H1 (cell line): ENCODE data around the gene WFDC5. TPM values are rescaled to one million over a fixed set of nuclear protein-coding genes. Genes with fewer than 3 reads are reported as not detected.

Source experiments
- CTCF ChIA-PET: fragments of 300-600 bp; sonication (Branson Sonifier 250); formaldehyde crosslinking; loops from one replicate; lab custom pipeline; 2021; ENCODE audit not compliant: partially characterized antibody; lab: Charles Lee
- POLR2A ChIA-PET: fragments of 300-600 bp; sonication (Branson Sonifier 250); formaldehyde crosslinking; loops from one replicate; lab custom pipeline; 2021; ENCODE audit warnings: inconsistent platforms; ENCODE audit not compliant: partially characterized antibody; lab: Charles Lee
- DNase-seq, 2 experiments: peaks; one replicate each; pipeline versions ENCODE4 v3.0.0 to v3.0.0-alpha.2; 2010 to 2022; ENCODE audit warnings: low spot score in 2 of 2, low read depth in 1 of 2, mixed read lengths in 1 of 2
- FAIRE-seq: peaks from 2 replicates; lab custom pipeline; 2011; peaks lifted over from hg19 to GRCh38; lab: Jason Lieb, UNC
- H2AFZ ChIP-seq: 2 replicates; pipeline ENCODE4 v1.8.1; 2012; ENCODE audit warnings: low read length, inconsistent platforms
- H2AK5ac ChIP-seq: 2 replicates; pipeline ENCODE4 v1.6.1; 2013; ENCODE audit warnings: low read depth, low read length
- H2BK120ac ChIP-seq: replicated peaks from 2 replicates; pipeline ENCODE3; 2013; ENCODE audit warnings: low read depth, low read length, inconsistent platforms
- H2BK12ac ChIP-seq: 2 replicates; pipeline ENCODE4 v1.6.1; 2013; ENCODE audit warnings: low read depth, low read length
- H2BK15ac ChIP-seq: 2 replicates; pipeline ENCODE4 v1.6.1; 2013; ENCODE audit warnings: low read length
- H2BK20ac ChIP-seq: 2 replicates; pipeline ENCODE4 v1.6.1; 2013; ENCODE audit warnings: low read length
- H2BK5ac ChIP-seq: 2 replicates; pipeline ENCODE4 v1.6.1; 2013; ENCODE audit warnings: low read depth, low read length
- H3K14ac ChIP-seq: 2 replicates; pipeline ENCODE4 v1.6.1; 2013; ENCODE audit warnings: inconsistent platforms; ENCODE audit not compliant: insufficient read length
- H3K18ac ChIP-seq: 2 replicates; pipeline ENCODE4 v1.6.1; 2013; ENCODE audit warnings: low read length; ENCODE audit errors: extremely low read depth
- H3K23ac ChIP-seq: 2 replicates; pipeline ENCODE4 v1.6.1; 2013; ENCODE audit warnings: inconsistent platforms; ENCODE audit not compliant: insufficient read length
- H3K23me2 ChIP-seq: 2 replicates; pipeline ENCODE4 v1.6.1; 2013; ENCODE audit warnings: low read depth, low read length
- H3K27ac ChIP-seq: 2 replicates; pipeline ENCODE4 v1.6.1; 2011; ENCODE audit warnings: low read depth, low read length, inconsistent platforms
- H3K27me3 ChIP-seq, 4 experiments: replicated peaks in 1 of 4; 1 replicate in 1 of 4; 2 replicates in 3 of 4; pipeline versions ENCODE4 v1.6.1 to v1.8.1; 2011 to 2013; ENCODE audit warnings: low read length in 3 of 4, mild to moderate bottlenecking in 3 of 4, inconsistent platforms in 2 of 4, mixed read lengths in 2 of 4, moderate library complexity in 1 of 4; ENCODE audit not compliant: control insufficient read depth in 3 of 4, insufficient read depth in 3 of 4; ENCODE audit errors: extremely low read depth in 1 of 4
- H3K36me3 ChIP-seq, 4 experiments: 2 replicates each; pipeline versions ENCODE4 v1.6.1 to v1.8.1; 2011 to 2013; ENCODE audit warnings: mild to moderate bottlenecking in 4 of 4, low read length in 3 of 4, moderate library complexity in 2 of 4, control low read depth in 1 of 4, inconsistent platforms in 1 of 4; ENCODE audit not compliant: insufficient read depth in 4 of 4, control insufficient read depth in 2 of 4
- H3K4ac ChIP-seq: replicated peaks from 2 replicates; pipeline ENCODE3; 2013; ENCODE audit warnings: low read length, low read depth, mixed read lengths, inconsistent platforms; ENCODE audit not compliant: insufficient read length
- H3K4me1 ChIP-seq, 4 experiments: replicated peaks in 1 of 4; 1 replicate in 1 of 4; 2 replicates in 3 of 4; pipeline versions ENCODE4 v1.6.1 to v1.8.1; 2011 to 2013; ENCODE audit warnings: low read length in 3 of 4, inconsistent platforms in 2 of 4, mixed read lengths in 1 of 4; ENCODE audit not compliant: insufficient read depth in 4 of 4, control insufficient read depth in 3 of 4
- H3K4me2 ChIP-seq, 2 experiments: 2 replicates each; pipeline versions ENCODE4 v1.6.1 to v1.8.1; 2011 to 2013; ENCODE audit warnings: low read depth in 2 of 2, low read length in 2 of 2, control low read depth in 1 of 2, inconsistent platforms in 1 of 2, mild to moderate bottlenecking in 1 of 2; ENCODE audit not compliant: insufficient read depth in 1 of 2
- H3K4me3 ChIP-seq, 4 experiments: fragments of 200-600, 300-600 bp in 1 of 4; sonication (generic), shearing (Covaris generic), sonication (Bioruptor Twin) in 1 of 4; 2 replicates each; pipeline versions ENCODE4 v1.5.1 to v1.8.1; 2011 to 2016; ENCODE audit warnings: low read length in 4 of 4, low read depth in 3 of 4, control low read depth in 2 of 4, inconsistent platforms in 2 of 4, mild to moderate bottlenecking in 2 of 4, mixed read lengths in 1 of 4, moderate library complexity in 1 of 4; ENCODE audit not compliant: insufficient read depth in 2 of 4; ENCODE audit errors: extremely low read depth in 1 of 4
- H3K56ac ChIP-seq: replicated peaks from 2 replicates; pipeline ENCODE3; 2013; ENCODE audit warnings: low read depth, mild to moderate bottlenecking, mixed read lengths, low read length, inconsistent platforms; ENCODE audit not compliant: insufficient read length
- H3K79me1 ChIP-seq: 2 replicates; pipeline ENCODE4 v1.6.1; 2013; ENCODE audit warnings: low read depth, low read length, control low read depth
- H3K79me2 ChIP-seq, 2 experiments: 2 replicates each; pipeline versions ENCODE4 v1.6.1 to v1.8.1; 2012 to 2013; ENCODE audit warnings: low read length in 2 of 2, mild to moderate bottlenecking in 2 of 2, inconsistent platforms in 1 of 2; ENCODE audit not compliant: insufficient read depth in 2 of 2, control insufficient read depth in 1 of 2
- H3K9ac ChIP-seq, 4 experiments: replicated peaks in 1 of 4; 1 replicate in 1 of 4; 2 replicates in 3 of 4; pipeline versions ENCODE4 v1.6.1 to v1.8.1; 2011 to 2013; ENCODE audit warnings: low read depth in 3 of 4, low read length in 3 of 4, control low read depth in 2 of 4, mild to moderate bottlenecking in 2 of 4, moderate library complexity in 2 of 4, inconsistent platforms in 1 of 4; ENCODE audit errors: extremely low read depth in 1 of 4
- H3K9me3 ChIP-seq, 2 experiments: 2 replicates each; pipeline versions ENCODE4 v1.6.1 to v1.8.1; 2012 to 2013; ENCODE audit warnings: mild to moderate bottlenecking in 2 of 2, moderate library complexity in 2 of 2, control low read depth in 1 of 2, inconsistent platforms in 1 of 2, low read depth in 1 of 2, low read length in 1 of 2, mixed read lengths in 1 of 2; ENCODE audit not compliant: insufficient read depth in 2 of 2
- H4K20me1 ChIP-seq, 2 experiments: replicated peaks in 1 of 2; 2 replicates each; pipeline versions ENCODE3 to v1.8.1; 2011 to 2013; ENCODE audit warnings: inconsistent platforms in 2 of 2, low read length in 2 of 2, mild to moderate bottlenecking in 1 of 2; ENCODE audit not compliant: insufficient read depth in 2 of 2, control insufficient read depth in 1 of 2
- H4K5ac ChIP-seq: 2 replicates; pipeline ENCODE4 v1.6.1; 2013; ENCODE audit warnings: low read length, low read depth, mixed read lengths, inconsistent platforms; ENCODE audit not compliant: insufficient read length
- H4K8ac ChIP-seq: 2 replicates; pipeline ENCODE4 v1.8.0; 2013; ENCODE audit warnings: mild to moderate bottlenecking, moderate library complexity, low read length, inconsistent platforms; ENCODE audit not compliant: insufficient read depth; ENCODE audit errors: extremely low read depth
- H4K91ac ChIP-seq: replicated peaks from 2 replicates; pipeline ENCODE3; 2013; ENCODE audit warnings: low read length, mixed read lengths, inconsistent platforms; ENCODE audit not compliant: insufficient read length
- CBX5 ChIP-seq: fragments of 300-800, 300-1000 bp; sonication (generic); IDR thresholded peaks from 2 replicates; pipeline ENCODE4 v1.7.1; 2016; ENCODE audit warnings: antibody characterized with exemption, low read length, low read depth
- E2F6 ChIP-seq: IDR thresholded peaks from 2 replicates; pipeline ENCODE4 v1.6.1; 2012; ENCODE audit warnings: inconsistent platforms
- JUN ChIP-seq: IDR thresholded peaks from 2 replicates; pipeline ENCODE4 v1.6.1; 2011; ENCODE audit warnings: low read depth, mild to moderate bottlenecking, improper control_type of control experiment, low read length
- NANOG ChIP-seq: IDR thresholded peaks from 2 replicates; pipeline ENCODE4 v1.6.1; 2011; ENCODE audit warnings: low read length, low read depth, mild to moderate bottlenecking, inconsistent platforms; ENCODE audit not compliant: insufficient read depth, poor library complexity, severe bottlenecking
- POLR2AphosphoS5 ChIP-seq: IDR thresholded peaks from 2 replicates; pipeline ENCODE4 v1.6.1; 2011; ENCODE audit warnings: low read depth, low read length
- RXRA ChIP-seq: IDR thresholded peaks from 2 replicates; pipeline ENCODE4 v1.6.1; 2011; ENCODE audit warnings: low read depth, mild to moderate bottlenecking, low read length, moderate library complexity; ENCODE audit not compliant: insufficient read depth
- SAP30 ChIP-seq: fragments of 300-600 bp; sonication (generic); IDR thresholded peaks from 2 replicates; pipeline ENCODE4 v1.7.1; 2012; ENCODE audit warnings: low read length, moderate library complexity, mild to moderate bottlenecking, inconsistent platforms; ENCODE audit not compliant: insufficient read depth, insufficient replicate concordance
- SP2 ChIP-seq: IDR thresholded peaks from 2 replicates; pipeline ENCODE4 v1.6.1; 2012; ENCODE audit warnings: mild to moderate bottlenecking, low read length, inconsistent platforms
- SRF ChIP-seq: IDR thresholded peaks from 2 replicates; pipeline ENCODE4 v1.6.1; 2011; ENCODE audit warnings: mild to moderate bottlenecking, low read depth, low read length, moderate library complexity
- TAF1 ChIP-seq: IDR thresholded peaks from 2 replicates; pipeline ENCODE4 v1.6.1; 2011; ENCODE audit warnings: mild to moderate bottlenecking, low read depth, low read length
- TAF7 ChIP-seq: optimal IDR thresholded peaks from 2 replicates; pipeline ENCODE3; 2011; ENCODE audit warnings: low read depth, mild to moderate bottlenecking, inconsistent platforms, low read length, moderate library complexity, borderline replicate concordance
- USF2 ChIP-seq: IDR thresholded peaks from 2 replicates; pipeline ENCODE4 v1.6.1; 2011; ENCODE audit warnings: low read length, improper control_type of control experiment
- YY1 ChIP-seq: IDR thresholded peaks from 2 replicates; pipeline ENCODE4 v1.6.1; 2011; ENCODE audit warnings: low read depth, mild to moderate bottlenecking, low read length
- WGBS, 2 experiments: shearing (Covaris generic) in 1 of 2; methylation state at CpG; one replicate each; pipeline versions ENCODE4 v1.1.6 to v1.1.7; 2013 to 2015; ENCODE audit warnings: low lambda C conversion rate in 2 of 2, mixed read lengths in 2 of 2, inconsistent platforms in 1 of 2, low coverage in 1 of 2, missing lambda C conversion rate in 1 of 2; ENCODE audit not compliant: insufficient replicate concordance in 2 of 2, insufficient coverage in 1 of 2, insufficient read length in 1 of 2; ENCODE audit errors: extremely low coverage in 1 of 2, missing lambda C conversion rate in 1 of 2; 5-methylcytosine and 5-hydroxymethylcytosine counted together
- polyA plus RNA-seq, 7 experiments: library from polyadenylated mRNA; depleted of rRNA in 3 of 7; stranded (reverse) in 5 of 7; unstranded in 2 of 7; fragments of >200 nt in 5 of 7; fragments of 200-250 nt in 2 of 7; gene quantifications; 1 replicate in 5 of 7; 2 replicates in 1 of 7; 4 replicates in 1 of 7; pipeline versions ENCODE4 v1.2.1 to v1.2.3, GENCODE V29; 2011 to 2013; ENCODE audit warnings: missing spikeins in 2 of 7, mixed read lengths in 2 of 7
- total RNA-seq: library from RNA; stranded (reverse); fragmentation: NEBNext Ultra II Directional; extraction: Animal tissue kit (Norgen Biotek cat#: 25700); gene quantifications from 2 replicates; pipeline ENCODE4 v1.2.1, GENCODE V29; 2021

Gene WFDC5
- total and polyA plus RNA-seq, 2 of the 8 experiments (the other 6 are each of a cell fraction or from before 2014, with no cell fraction given) = not detected

GRCh38 chr20:45073221-45073620 lies 41.8 kb downstream of the WFDC5 start:
- Histone ChIP-seq H3K56ac (no peak overlapping the region), H2BK12ac (no peak overlapping the region), H3K23me2 (no peaks in the 10 kb centered on the region), H3K9me3 (no peaks in the 10 kb centered on the region), H4K8ac (no peak overlapping the region), H2BK15ac (no peak overlapping the region), H3K9ac (no peak overlapping the region), H3K4me2 (no peak overlapping the region), H4K20me1 (no peaks in the 10 kb centered on the region), H3K4me1 (peaks cover 0 to 8% (median 2%) of the 10 kb centered on the region in 4 experiments; a peak in 1 of 7 replicates), H3K14ac (no peak overlapping the region), H2BK20ac (no peak overlapping the region), H2AFZ (no peak overlapping the region), H2AK5ac (no peak overlapping the region), H3K36me3 (peaks cover 0 to 6% (median 2%) of the 10 kb centered on the region in 4 experiments; a peak in 2 of 8 replicates), H3K4me3 (no peak overlapping the region), H3K27ac (no peak overlapping the region), H3K23ac (no peak overlapping the region), H4K5ac (no peak overlapping the region), H2BK5ac (no peak overlapping the region), H3K18ac (no peak overlapping the region), H3K27me3 (no peaks in the 10 kb centered on the region), H3K79me1 (no peaks in the 10 kb centered on the region), H3K79me2 (no peaks in the 10 kb centered on the region), H4K91ac (no peak overlapping the region), H3K4ac (no peak overlapping the region), H2BK120ac (no peak overlapping the region)
- FAIRE-seq (no peak), DNase-seq (no peak)
- WGBS, 2 experiments = 95% methylated on average over 3 of the region's 3 CpGs; no CpG with 5 or more reads in 1 of the 2 experiments
- ChIA-PET CTCF (interaction anchor here (1.3 to 3.5 kb wide), 4 partner anchors 22 to 37 kb away, joined by 3 to 22 read pairs (median 12); no protein-coding TSS in a partner anchor), POLR2A (no interaction called here)
- no peak for TF ChIP-seq RXRA
- no peak for TF ChIP-seq TAF7
- no peak for TF ChIP-seq POLR2AphosphoS5
- TF ChIP-seq YY1 = no peak
- TF ChIP-seq JUN = no peak
- no peak for TF ChIP-seq SP2
- no peak for TF ChIP-seq SRF
- TF ChIP-seq E2F6 = no peak
- no peak for TF ChIP-seq NANOG
- no peak for TF ChIP-seq CBX5
- no peak for TF ChIP-seq USF2
- no peak for TF ChIP-seq TAF1
- no peak for TF ChIP-seq SAP30
